ENCODE measurements around the gene GNG13.

DNA sequence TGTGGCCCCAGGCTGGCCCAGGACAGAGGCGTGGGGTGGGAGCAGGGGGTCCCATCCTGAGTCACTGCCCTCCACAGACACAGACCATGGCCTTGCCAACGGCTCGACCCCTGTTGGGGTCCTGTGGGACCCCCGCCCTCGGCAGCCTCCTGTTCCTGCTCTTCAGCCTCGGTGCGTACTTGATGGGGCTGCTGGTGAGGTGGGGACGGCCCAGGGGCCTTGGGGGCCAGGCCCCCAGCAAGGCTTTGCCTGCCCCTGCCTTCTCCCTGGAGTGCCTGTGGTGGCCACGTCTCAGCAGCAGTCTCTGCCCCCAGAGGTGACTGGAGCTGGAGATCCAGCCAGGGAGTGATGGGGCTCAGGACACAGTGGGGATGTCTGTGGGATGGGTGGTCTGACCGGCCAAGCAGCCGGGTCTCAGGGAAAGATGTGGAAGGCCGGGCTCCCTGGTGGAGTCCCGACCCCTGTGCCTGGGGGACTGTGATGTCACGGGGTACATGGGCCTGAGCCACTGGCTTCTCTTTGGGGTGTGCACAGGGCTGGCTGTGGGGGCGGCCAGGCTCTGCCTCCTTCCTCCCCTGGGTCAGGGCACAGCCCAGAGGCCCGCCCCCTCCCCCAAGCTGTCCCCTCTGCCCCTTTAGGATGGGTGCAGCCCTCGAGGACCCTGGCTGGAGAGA lies 37.8 kb downstream of the GNG13 start:
- TF ChIP-seq, protein P1, sequence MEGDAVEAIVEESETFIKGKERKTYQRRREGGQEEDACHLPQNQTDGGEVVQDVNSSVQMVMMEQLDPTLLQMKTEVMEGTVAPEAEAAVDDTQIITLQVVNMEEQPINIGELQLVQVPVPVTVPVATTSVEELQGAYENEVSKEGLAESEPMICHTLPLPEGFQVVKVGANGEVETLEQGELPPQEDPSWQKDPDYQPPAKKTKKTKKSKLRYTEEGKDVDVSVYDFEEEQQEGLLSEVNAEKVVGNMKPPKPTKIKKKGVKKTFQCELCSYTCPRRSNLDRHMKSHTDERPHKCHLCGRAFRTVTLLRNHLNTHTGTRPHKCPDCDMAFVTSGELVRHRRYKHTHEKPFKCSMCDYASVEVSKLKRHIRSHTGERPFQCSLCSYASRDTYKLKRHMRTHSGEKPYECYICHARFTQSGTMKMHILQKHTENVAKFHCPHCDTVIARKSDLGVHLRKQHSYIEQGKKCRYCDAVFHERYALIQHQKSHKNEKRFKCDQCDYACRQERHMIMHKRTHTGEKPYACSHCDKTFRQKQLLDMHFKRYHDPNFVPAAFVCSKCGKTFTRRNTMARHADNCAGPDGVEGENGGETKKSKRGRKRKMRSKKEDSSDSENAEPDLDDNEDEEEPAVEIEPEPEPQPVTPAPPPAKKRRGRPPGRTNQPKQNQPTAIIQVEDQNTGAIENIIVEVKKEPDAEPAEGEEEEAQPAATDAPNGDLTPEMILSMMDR (IDR thresholded peaks at IDR 0.05) = no peak
- TF ChIP-seq POLR2A (IDR thresholded peaks at IDR 0.05) = no peak
- TF ChIP-seq EP300 (IDR thresholded peaks at IDR 0.05) = no peak

All from tibial nerve (tissue), 4 donors.